ENCODE data around the gene WWOX. TPM values are rescaled to one million over a fixed set of nuclear protein-coding genes. Genes with fewer than 3 reads are reported as not detected.

Gene WWOX
- total and polyA plus RNA-seq, 10 donors = 5.9 to 90.3 (median 26.4) TPM

- Histone ChIP-seq H3K9me3 (no peaks in the 10 kb centered on the region), H3K4me3 (no peak overlapping the region), H3K4me1 (peaks cover 0 to 5% (median 0%) of the 10 kb centered on the region in 6 donors), H3K36me3 (peaks cover 0 to 23% (median 0%) of the 10 kb centered on the region in 6 donors), H3K27me3 (replicated peaks in 1 of 7) (no peaks in the 10 kb centered on the region), H3K27ac (no peak overlapping the region)
- intact Hi-C loops (cut with DNase I; ENCODE audit: low total_unique reads) = no loop called here
- DNase-seq = no peak
- whole genome bisulfite sequencing, 5 donors = 91 to 96% (median 95%) methylated on average over 17 of the region's 17 CpGs
- TF ChIP-seq POLR2A (IDR thresholded peaks at IDR 0.05) = no peak
- TF ChIP-seq POLR2AphosphoS5 (IDR thresholded peaks at IDR 0.05) = no peak
- TF ChIP-seq, protein P1, sequence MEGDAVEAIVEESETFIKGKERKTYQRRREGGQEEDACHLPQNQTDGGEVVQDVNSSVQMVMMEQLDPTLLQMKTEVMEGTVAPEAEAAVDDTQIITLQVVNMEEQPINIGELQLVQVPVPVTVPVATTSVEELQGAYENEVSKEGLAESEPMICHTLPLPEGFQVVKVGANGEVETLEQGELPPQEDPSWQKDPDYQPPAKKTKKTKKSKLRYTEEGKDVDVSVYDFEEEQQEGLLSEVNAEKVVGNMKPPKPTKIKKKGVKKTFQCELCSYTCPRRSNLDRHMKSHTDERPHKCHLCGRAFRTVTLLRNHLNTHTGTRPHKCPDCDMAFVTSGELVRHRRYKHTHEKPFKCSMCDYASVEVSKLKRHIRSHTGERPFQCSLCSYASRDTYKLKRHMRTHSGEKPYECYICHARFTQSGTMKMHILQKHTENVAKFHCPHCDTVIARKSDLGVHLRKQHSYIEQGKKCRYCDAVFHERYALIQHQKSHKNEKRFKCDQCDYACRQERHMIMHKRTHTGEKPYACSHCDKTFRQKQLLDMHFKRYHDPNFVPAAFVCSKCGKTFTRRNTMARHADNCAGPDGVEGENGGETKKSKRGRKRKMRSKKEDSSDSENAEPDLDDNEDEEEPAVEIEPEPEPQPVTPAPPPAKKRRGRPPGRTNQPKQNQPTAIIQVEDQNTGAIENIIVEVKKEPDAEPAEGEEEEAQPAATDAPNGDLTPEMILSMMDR (IDR thresholded peaks at IDR 0.05 in 8 of 11, conservative IDR thresholded peaks at IDR 0.05 in 3 of 11) = no peak
Measured at GRCh38 chr16:78432451-78432850, 333.0 kb downstream of the WWOX start.

DNA sequence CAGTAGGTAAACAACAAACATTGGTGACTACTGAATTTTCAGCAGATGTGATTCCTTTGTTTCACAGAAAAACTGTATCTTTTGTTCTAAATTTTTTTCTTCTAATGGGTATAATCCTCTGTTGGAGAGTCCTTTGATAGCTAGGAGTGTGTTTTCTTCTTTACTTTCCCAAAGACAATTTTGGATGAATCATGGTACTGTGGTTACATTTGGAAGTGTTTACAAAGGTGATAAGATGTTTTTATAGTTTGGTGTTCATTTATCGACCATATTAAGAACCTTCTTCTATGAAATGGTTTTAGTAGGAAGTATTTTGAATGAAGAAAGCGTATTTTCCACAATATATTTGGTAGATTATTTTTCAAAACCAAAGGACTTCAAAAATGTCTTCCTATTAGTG lies 333.7 kb downstream of the WWOX start:
- Histone ChIP-seq H3K9me3 (no peaks in the 10 kb centered on the region), H3K4me3 (no peak overlapping the region), H3K27ac (no peak overlapping the region), H3K27me3 (replicated peaks in 1 of 7) (no peaks in the 10 kb centered on the region), H3K36me3 (peaks cover 0 to 23% (median 0%) of the 10 kb centered on the region in 6 donors), H3K4me1 (peaks cover 0 to 3% (median 0%) of the 10 kb centered on the region in 6 donors)
- no peak for TF ChIP-seq POLR2AphosphoS5 (IDR thresholded peaks at IDR 0.05)
- TF ChIP-seq, protein P1 (IDR thresholded peaks at IDR 0.05 in 8 of 11, conservative IDR thresholded peaks at IDR 0.05 in 3 of 11) = no peak
- TF ChIP-seq POLR2A (IDR thresholded peaks at IDR 0.05) = no peak
- WGBS, 5 donors = 86 to 95% (median 91%) methylated on average over 2 of the region's 2 CpGs
- intact Hi-C loops (cut with DNase I; ENCODE audit: low total_unique reads) = no loop called here
- DNase-seq = no peak

DNA sequence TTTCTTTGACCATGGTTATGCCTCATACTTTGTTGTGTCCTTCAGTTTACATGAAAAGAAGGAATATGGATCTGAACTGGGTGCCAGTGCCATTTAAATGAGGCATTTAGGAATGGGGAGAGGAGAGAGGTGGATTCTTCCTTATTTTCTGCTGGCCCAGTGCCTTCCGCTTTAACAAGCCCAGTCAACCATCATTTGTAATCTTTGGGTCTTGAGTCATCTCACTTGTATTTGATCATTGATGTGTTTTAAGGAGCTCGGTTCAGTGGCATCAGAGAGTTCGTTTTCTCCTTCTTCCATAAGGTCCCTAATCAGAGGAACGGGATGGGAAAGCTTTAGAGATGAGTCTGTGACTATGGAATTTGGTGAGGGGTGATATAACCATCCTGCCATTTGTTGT lies 334.9 kb downstream of the WWOX start:
- Histone ChIP-seq H3K4me3 (no peak overlapping the region), H3K27me3 (replicated peaks in 1 of 7) (no peaks in the 10 kb centered on the region), H3K36me3 (peaks cover 0 to 23% (median 0%) of the 10 kb centered on the region in 6 donors), H3K4me1 (no peaks in the 10 kb centered on the region), H3K9me3 (no peaks in the 10 kb centered on the region), H3K27ac (no peak overlapping the region)
- WGBS, 5 donors = 89 to 97% (median 94%) methylated on average over 4 of the region's 4 CpGs
- intact Hi-C loops (cut with DNase I; ENCODE audit: low total_unique reads) = no loop called here
- no peak for DNase-seq
- TF ChIP-seq POLR2AphosphoS5 (IDR thresholded peaks at IDR 0.05) = no peak
- TF ChIP-seq POLR2A (IDR thresholded peaks at IDR 0.05) = no peak
- TF ChIP-seq, protein P1 (IDR thresholded peaks at IDR 0.05 in 8 of 11, conservative IDR thresholded peaks at IDR 0.05 in 3 of 11) = no peak

GRCh38 chr16:78435260-78435659 lies 335.8 kb downstream of the WWOX start:
- Histone ChIP-seq H3K27ac (no peak overlapping the region), H3K27me3 (replicated peaks in 1 of 7) (no peaks in the 10 kb centered on the region), H3K4me3 (no peak overlapping the region), H3K4me1 (no peaks in the 10 kb centered on the region), H3K36me3 (peaks cover 0 to 20% (median 0%) of the 10 kb centered on the region in 6 donors), H3K9me3 (no peaks in the 10 kb centered on the region)
- TF ChIP-seq POLR2AphosphoS5 (IDR thresholded peaks at IDR 0.05) (no peak), POLR2A (IDR thresholded peaks at IDR 0.05) (no peak)
- TF ChIP-seq, protein P1 (IDR thresholded peaks at IDR 0.05 in 8 of 11, conservative IDR thresholded peaks at IDR 0.05 in 3 of 11) = no peak
- intact Hi-C loops (cut with DNase I; ENCODE audit: low total_unique reads) = no loop called here
- 92 to 99% (median 94%) methylated on average over 4 of the region's 4 CpGs for WGBS, 5 donors
- no peak for DNase-seq
